ENCODE results near the gene TECPR2. TPM values are rescaled to one million over a fixed set of nuclear protein-coding genes. Genes with fewer than 3 reads are reported as not detected.
A peak's percentile ranks its signal among the peaks of the same experiment; 100 is the strongest.

The TECPR2 gene
- total RNA-seq, 2 donors from 2014 or later: 8.7 to 9.7 TPM

GRCh38 chr14:102370305-102370809 is 7.6 kb downstream of the TECPR2 start:
- no peak for ATAC-seq (replicated peaks in 1 of 2)
- DNase-seq: no peak
- Mint-ChIP-seq H3K27me3 (ENCODE audit: low read depth) (no peaks in the 10 kb centered on the region), H3K4me1 (ENCODE audit: low read depth) (peaks cover 59% of the 10 kb centered on the region), H3K9me3 (no peaks in the 10 kb centered on the region), H3K27ac (peak overlapping the region; percentile 1), H3K36me3 (ENCODE audit: insufficient read depth in 2 of 2) (no peaks in the 10 kb centered on the region), H3K4me3 (peak overlapping the region in 1 of 2 donors; percentile 25)

DNA sequence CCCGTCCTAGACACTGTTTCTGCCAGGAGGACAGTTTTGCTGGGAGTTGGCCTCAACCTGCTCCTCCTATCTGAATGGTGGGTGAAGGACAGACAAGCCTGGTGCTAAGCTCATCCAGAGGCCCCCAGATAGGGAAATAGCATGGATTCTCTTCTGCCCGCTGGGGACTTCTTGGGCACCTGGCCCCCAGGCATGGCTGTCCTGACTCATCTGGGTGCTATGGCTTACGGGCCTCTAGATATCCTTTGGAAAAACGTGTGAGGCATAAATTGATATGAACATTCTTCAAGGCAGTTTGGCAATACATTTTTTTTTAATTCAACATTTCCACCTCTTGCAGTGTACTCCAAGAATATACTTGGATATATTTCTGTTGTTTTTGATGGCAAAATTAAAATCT is 8.6 kb downstream of the TECPR2 start:
- Mint-ChIP-seq H3K4me1 (ENCODE audit: low read depth) (peaks cover 62% of the 10 kb centered on the region), H3K27ac (no peak overlapping the region), H3K36me3 (ENCODE audit: insufficient read depth in 2 of 2) (no peaks in the 10 kb centered on the region), H3K9me3 (no peaks in the 10 kb centered on the region), H3K4me3 (no peak overlapping the region), H3K27me3 (ENCODE audit: low read depth) (no peaks in the 10 kb centered on the region)
- no peak for DNase-seq
- ATAC-seq (replicated peaks in 1 of 2): no peak

- ATAC-seq (replicated peaks in 1 of 2) (no peak), DNase-seq (no peak)
- Mint-ChIP-seq H3K4me1 (ENCODE audit: low read depth) (peaks cover 47% of the 10 kb centered on the region), H3K27ac (no peak overlapping the region), H3K27me3 (ENCODE audit: low read depth) (no peaks in the 10 kb centered on the region), H3K9me3 (no peaks in the 10 kb centered on the region), H3K4me3 (peak overlapping the region in 1 of 2 donors; percentile 56), H3K36me3 (ENCODE audit: insufficient read depth in 2 of 2) (no peaks in the 10 kb centered on the region)
Measured at GRCh38 chr14:102373110-102373509, 10.4 kb downstream of the TECPR2 start.

- no peak for ATAC-seq (replicated peaks in 1 of 2)
- H3K4me3 Mint-ChIP-seq: no peak overlapping the region
- H3K27me3 Mint-ChIP-seq (ENCODE audit: low read depth): no peaks in the 10 kb centered on the region
- DNase-seq: no peak
- H3K4me1 Mint-ChIP-seq (ENCODE audit: low read depth): peaks cover 40% of the 10 kb centered on the region
- no peaks in the 10 kb centered on the region for H3K9me3 Mint-ChIP-seq
- peak overlapping the region; percentile 43 for H3K27ac Mint-ChIP-seq
- H3K36me3 Mint-ChIP-seq (ENCODE audit: insufficient read depth in 2 of 2): peaks cover 0 to 2% of the 10 kb centered on the region in 2 donors
Measured at GRCh38 chr14:102374264-102374663, 11.5 kb downstream of the TECPR2 start.

- H3K9me3 Mint-ChIP-seq: no peaks in the 10 kb centered on the region
- H3K27ac Mint-ChIP-seq: peak overlapping the region; percentile 40
- H3K27me3 Mint-ChIP-seq (ENCODE audit: low read depth): no peaks in the 10 kb centered on the region
- peaks cover 39% of the 10 kb centered on the region for H3K4me1 Mint-ChIP-seq (ENCODE audit: low read depth)
- peaks cover 0 to 2% of the 10 kb centered on the region in 2 donors for H3K36me3 Mint-ChIP-seq (ENCODE audit: insufficient read depth in 2 of 2)
- no peak for DNase-seq
- peak overlapping the region; percentile 25 to 30 for H3K4me3 Mint-ChIP-seq
- ATAC-seq (replicated peaks in 1 of 2): peak; percentile 76 to 77
Measured at GRCh38 chr14:102375119-102375518, 12.4 kb downstream of the TECPR2 start.

DNA sequence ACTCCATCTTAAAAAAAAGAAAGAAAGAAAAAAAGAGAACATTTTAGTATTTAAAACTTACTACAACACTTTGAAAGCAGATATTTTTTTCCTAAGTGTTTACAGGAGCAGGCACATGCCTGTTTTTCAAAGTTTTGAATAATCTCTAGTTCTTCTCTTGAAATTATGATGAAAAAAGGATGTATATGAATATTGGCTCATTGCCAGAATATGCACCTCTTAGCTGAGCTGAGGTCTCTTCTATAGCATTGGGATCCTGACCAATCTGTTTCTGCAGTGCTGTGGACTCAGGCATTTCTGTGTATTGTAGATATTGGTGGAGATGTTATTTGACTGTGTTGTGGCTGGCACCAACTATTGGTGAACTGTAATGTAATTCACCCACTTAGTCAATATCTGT is 15.0 kb downstream of the TECPR2 start:
- DNase-seq (no peak), ATAC-seq (replicated peaks in 1 of 2) (no peak)
- peaks cover 0 to 2% of the 10 kb centered on the region in 2 donors for H3K36me3 Mint-ChIP-seq (ENCODE audit: insufficient read depth in 2 of 2)
- no peak overlapping the region for H3K4me3 Mint-ChIP-seq
- H3K4me1 Mint-ChIP-seq (ENCODE audit: low read depth): peaks cover 26% of the 10 kb centered on the region
- H3K27me3 Mint-ChIP-seq (ENCODE audit: low read depth): no peaks in the 10 kb centered on the region
- H3K27ac Mint-ChIP-seq: no peak overlapping the region
- no peaks in the 10 kb centered on the region for H3K9me3 Mint-ChIP-seq

DNA sequence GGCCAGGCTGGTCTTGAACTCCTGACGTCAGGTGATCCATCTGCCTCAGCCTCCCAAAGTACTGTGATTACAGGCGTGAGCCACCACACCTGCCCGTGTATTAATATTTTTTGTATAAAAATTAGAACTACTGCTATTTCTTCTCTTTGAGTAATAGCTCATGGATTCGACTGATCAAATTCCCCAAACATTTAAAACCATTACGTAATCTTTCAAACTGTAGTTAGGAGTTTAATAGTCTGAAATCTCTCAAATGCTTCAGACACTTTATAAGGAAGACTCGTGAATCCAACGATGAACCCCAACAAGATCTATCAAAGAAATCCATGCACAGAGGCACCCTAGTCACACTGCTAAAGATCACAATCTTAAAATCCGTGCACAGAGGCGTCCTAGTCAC is 16.1 kb downstream of the TECPR2 start:
- H3K4me1 Mint-ChIP-seq (ENCODE audit: low read depth): peaks cover 15% of the 10 kb centered on the region
- DNase-seq (no peak), ATAC-seq (replicated peaks in 1 of 2) (no peak)
- no peaks in the 10 kb centered on the region for H3K9me3 Mint-ChIP-seq
- peaks cover 0 to 2% of the 10 kb centered on the region in 2 donors for H3K36me3 Mint-ChIP-seq (ENCODE audit: insufficient read depth in 2 of 2)
- H3K27me3 Mint-ChIP-seq (ENCODE audit: low read depth): no peaks in the 10 kb centered on the region
- H3K4me3 Mint-ChIP-seq: no peak overlapping the region
- H3K27ac Mint-ChIP-seq: no peak overlapping the region

- Mint-ChIP-seq H3K27me3 (ENCODE audit: low read depth) (no peaks in the 10 kb centered on the region), H3K27ac (no peak overlapping the region), H3K9me3 (no peaks in the 10 kb centered on the region), H3K4me1 (ENCODE audit: low read depth) (no peaks in the 10 kb centered on the region), H3K4me3 (no peak overlapping the region), H3K36me3 (ENCODE audit: insufficient read depth in 2 of 2) (peaks cover 0 to 1% of the 10 kb centered on the region in 2 donors)
- DNase-seq: no peak
- ATAC-seq (replicated peaks in 1 of 2): no peak
Measured at GRCh38 chr14:102387086-102387485, 24.3 kb downstream of the TECPR2 start.

DNA sequence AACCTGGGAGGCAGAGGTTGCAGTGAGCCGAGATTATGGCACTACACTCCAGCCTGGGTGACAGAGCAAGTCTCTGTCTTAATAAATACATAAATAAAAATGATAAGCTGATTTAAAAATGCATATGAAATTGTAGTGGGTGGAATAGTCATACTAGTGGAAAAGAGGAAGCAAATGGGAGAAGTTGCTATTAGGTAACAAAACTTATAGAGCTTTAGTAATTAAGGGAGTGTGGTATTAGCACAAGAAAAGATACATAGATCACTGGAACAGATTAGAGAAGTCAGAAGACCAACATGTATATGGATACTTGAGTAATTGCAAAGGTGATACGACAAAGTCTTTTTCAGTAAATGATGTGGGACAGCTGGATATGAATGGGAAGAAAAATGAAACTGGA is 26.5 kb downstream of the TECPR2 start:
- no peaks in the 10 kb centered on the region for H3K27me3 Mint-ChIP-seq (ENCODE audit: low read depth)
- H3K4me1 Mint-ChIP-seq (ENCODE audit: low read depth): peaks cover 7% of the 10 kb centered on the region
- H3K27ac Mint-ChIP-seq: no peak overlapping the region
- H3K4me3 Mint-ChIP-seq: no peak overlapping the region
- peaks cover 0 to 2% of the 10 kb centered on the region in 2 donors for H3K9me3 Mint-ChIP-seq
- H3K36me3 Mint-ChIP-seq (ENCODE audit: insufficient read depth in 2 of 2): peaks cover 3% of the 10 kb centered on the region in 2 donors
- DNase-seq: no peak
- ATAC-seq (replicated peaks in 1 of 2): no peak

- peaks cover 0 to 2% of the 10 kb centered on the region in 2 donors for H3K9me3 Mint-ChIP-seq
Measured at GRCh38 chr14:102390064-102390855, 27.5 kb downstream of the TECPR2 start.

GRCh38 chr14:102392506-102392905 is 29.8 kb downstream of the TECPR2 start:
- peaks cover 0 to 2% of the 10 kb centered on the region in 2 donors for H3K9me3 Mint-ChIP-seq
- H3K36me3 Mint-ChIP-seq (ENCODE audit: insufficient read depth in 2 of 2): peaks cover 4 to 6% of the 10 kb centered on the region in 2 donors
- H3K27ac Mint-ChIP-seq: peak overlapping the region; percentile 1
- H3K4me3 Mint-ChIP-seq: no peak overlapping the region
- ATAC-seq (replicated peaks in 1 of 2) (no peak), DNase-seq (no peak)
- no peaks in the 10 kb centered on the region for H3K27me3 Mint-ChIP-seq (ENCODE audit: low read depth)
- H3K4me1 Mint-ChIP-seq (ENCODE audit: low read depth): peaks cover 16% of the 10 kb centered on the region

More at GRCh38 chr14:102390064-102390855, 27.5 kb downstream of the TECPR2 start:
- Mint-ChIP-seq H3K4me1 (ENCODE audit: low read depth) (peaks cover 16% of the 10 kb centered on the region), H3K4me3 (no peak overlapping the region), H3K27me3 (ENCODE audit: low read depth) (no peaks in the 10 kb centered on the region), H3K27ac (no peak overlapping the region), H3K36me3 (ENCODE audit: insufficient read depth in 2 of 2) (peaks cover 2 to 3% of the 10 kb centered on the region in 2 donors)
- DNase-seq (no peak), ATAC-seq (replicated peaks in 1 of 2) (no peak)

- H3K4me3 Mint-ChIP-seq: peak overlapping the region; percentile 68 to 70
- DNase-seq: no peak
Measured at GRCh38 chr14:102394717-102395375, 32.1 kb downstream of the TECPR2 start.

DNA sequence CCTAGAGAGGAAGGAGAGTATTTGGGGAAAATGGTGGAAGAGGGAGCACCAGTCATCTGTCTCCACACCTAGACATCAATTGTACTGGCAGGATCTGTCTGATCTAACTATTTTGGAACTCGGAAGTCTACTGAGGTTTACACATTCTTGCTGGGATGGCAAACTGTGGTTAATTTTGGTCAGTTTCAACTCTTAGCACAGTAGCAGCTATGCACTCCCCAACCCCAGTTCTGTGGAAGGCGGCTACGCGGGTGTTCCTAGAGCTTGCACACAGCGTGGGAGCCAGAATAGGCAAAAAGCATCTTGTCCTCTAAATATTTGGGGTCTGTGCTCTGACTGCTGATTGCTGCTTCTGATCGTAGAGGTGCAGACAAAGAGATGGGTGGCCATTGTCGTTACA is 33.8 kb downstream of the TECPR2 start:
- Mint-ChIP-seq H3K4me3 (no peak overlapping the region), H3K9me3 (peaks cover 0 to 5% of the 10 kb centered on the region in 2 donors), H3K27ac (no peak overlapping the region), H3K4me1 (ENCODE audit: low read depth) (peaks cover 16% of the 10 kb centered on the region), H3K36me3 (ENCODE audit: insufficient read depth in 2 of 2) (peaks cover 8 to 20% of the 10 kb centered on the region in 2 donors), H3K27me3 (ENCODE audit: low read depth) (no peaks in the 10 kb centered on the region)
- no peak for ATAC-seq (replicated peaks in 1 of 2)
- DNase-seq: no peak

More at GRCh38 chr14:102394717-102395375, 32.1 kb downstream of the TECPR2 start:
- peaks cover 0 to 5% of the 10 kb centered on the region in 2 donors for H3K9me3 Mint-ChIP-seq
- peaks cover 16% of the 10 kb centered on the region for H3K4me1 Mint-ChIP-seq (ENCODE audit: low read depth)
- no peaks in the 10 kb centered on the region for H3K27me3 Mint-ChIP-seq (ENCODE audit: low read depth)
- peak; percentile 32 to 38 for ATAC-seq (replicated peaks in 1 of 2)
- H3K27ac Mint-ChIP-seq: peak overlapping the region; percentile 40
- H3K36me3 Mint-ChIP-seq (ENCODE audit: insufficient read depth in 2 of 2): peaks cover 8 to 17% of the 10 kb centered on the region in 2 donors
